ENCODE data around the gene BMP10.

BMP10 gene

DNA sequence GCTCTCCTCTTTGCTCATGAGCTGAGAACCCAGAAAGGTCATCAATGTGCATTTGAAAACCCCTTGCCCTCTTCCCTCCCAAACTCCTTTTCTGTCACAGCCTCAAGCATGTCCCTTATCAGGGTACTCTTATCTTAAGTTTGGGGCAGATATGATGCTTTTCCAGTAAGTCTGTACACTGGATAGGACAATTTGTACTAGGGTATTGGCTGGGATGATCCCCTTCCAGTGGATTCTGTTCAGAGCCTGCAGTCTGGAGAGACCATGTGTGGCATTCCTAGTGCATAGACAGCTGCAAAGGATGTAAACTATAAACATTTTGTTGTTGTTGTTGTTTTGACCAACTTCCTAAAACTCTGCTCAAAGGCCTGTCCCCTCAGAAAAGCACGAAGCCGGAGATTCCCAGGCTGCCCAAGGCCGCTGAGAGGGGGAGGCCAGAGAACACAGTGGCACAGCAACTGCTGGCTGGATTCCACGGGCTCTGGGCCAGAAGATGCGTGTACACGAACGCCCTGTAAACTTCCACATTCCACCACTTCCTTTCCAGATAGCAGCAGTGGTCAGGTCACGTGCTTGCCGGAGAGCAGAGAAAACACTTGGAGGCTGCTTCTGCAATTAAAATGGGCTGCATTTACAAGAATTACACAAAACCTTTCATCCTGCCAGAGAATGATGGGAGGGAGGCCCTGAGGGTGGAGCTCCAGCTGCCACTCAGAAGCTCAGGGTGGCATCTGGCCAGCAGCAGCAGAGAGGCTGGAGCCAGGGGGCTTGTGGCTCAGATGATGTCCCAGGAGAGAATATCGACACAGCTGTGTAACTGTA lies 42.1 kb downstream of the BMP10 start:
- Histone ChIP-seq H2AFZ (ENCODE audit: low read length) (no peak overlapping the region), H3K9ac (ENCODE audit: low read depth, low read length, poor library complexity, severe bottlenecking) (peak overlapping the region; percentile 70), H3K36me3 (ENCODE audit: insufficient read depth, low read length) (peaks cover 13% of the 10 kb centered on the region; the same call in 1 of the 2 replicates), H3K79me2 (ENCODE audit: insufficient read depth, low read length) (no peaks in the 10 kb centered on the region), H3K27me3 (ENCODE audit: insufficient read depth, low read length, poor library complexity, severe bottlenecking) (no peaks in the 10 kb centered on the region), H3F3A (ENCODE audit: low read depth) (peaks cover 6% of the 10 kb centered on the region; the same call in 1 of the 2 replicates), H3K4me1 (ENCODE audit: insufficient read depth, low read length, poor library complexity, severe bottlenecking) (peaks cover 63% of the 10 kb centered on the region), H3K9me3 (ENCODE audit: insufficient read depth, low read depth, low read length) (no peaks in the 10 kb centered on the region), H4K20me1 (ENCODE audit: insufficient read depth, low read length, poor library complexity, severe bottlenecking) (no peaks in the 10 kb centered on the region), H3K4me2 (ENCODE audit: low read depth, low read length, poor library complexity, severe bottlenecking) (peak overlapping the region; percentile 86), H3K9me2 (replicated peaks; ENCODE audit: low read depth, low read length) (no peaks in the 10 kb centered on the region), H3K4me3 (ENCODE audit: low read length, poor library complexity, severe bottlenecking) (peak overlapping the region; percentile 63)
- no peak for TF ChIP-seq EZH2phosphoT487 (IDR thresholded peaks at IDR 0.05; ENCODE audit: borderline replicate concordance)
- TF ChIP-seq, protein P1, sequence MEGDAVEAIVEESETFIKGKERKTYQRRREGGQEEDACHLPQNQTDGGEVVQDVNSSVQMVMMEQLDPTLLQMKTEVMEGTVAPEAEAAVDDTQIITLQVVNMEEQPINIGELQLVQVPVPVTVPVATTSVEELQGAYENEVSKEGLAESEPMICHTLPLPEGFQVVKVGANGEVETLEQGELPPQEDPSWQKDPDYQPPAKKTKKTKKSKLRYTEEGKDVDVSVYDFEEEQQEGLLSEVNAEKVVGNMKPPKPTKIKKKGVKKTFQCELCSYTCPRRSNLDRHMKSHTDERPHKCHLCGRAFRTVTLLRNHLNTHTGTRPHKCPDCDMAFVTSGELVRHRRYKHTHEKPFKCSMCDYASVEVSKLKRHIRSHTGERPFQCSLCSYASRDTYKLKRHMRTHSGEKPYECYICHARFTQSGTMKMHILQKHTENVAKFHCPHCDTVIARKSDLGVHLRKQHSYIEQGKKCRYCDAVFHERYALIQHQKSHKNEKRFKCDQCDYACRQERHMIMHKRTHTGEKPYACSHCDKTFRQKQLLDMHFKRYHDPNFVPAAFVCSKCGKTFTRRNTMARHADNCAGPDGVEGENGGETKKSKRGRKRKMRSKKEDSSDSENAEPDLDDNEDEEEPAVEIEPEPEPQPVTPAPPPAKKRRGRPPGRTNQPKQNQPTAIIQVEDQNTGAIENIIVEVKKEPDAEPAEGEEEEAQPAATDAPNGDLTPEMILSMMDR (conservative IDR thresholded peaks at IDR 0.05; ENCODE audit: low read length) = no peak

DNA sequence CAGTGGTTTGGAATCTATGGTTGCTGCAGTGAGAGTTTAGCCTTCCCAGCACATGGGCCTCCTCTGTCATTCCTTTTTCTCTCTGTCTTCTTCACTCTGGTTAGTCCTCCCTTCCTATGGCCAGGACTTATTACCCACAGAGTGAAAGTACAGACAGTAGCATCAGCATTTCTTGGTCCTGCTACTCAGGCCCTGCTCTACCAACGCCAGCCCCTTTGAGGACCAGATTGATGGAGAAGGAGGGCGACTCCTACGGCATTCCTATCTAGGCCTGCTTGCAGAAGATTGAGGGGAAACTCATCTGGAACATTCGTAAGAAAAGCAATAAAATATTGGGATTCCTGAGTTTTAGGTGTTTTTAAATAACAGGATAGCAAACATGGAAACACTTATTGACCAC lies 43.5 kb downstream of the BMP10 start:
- Histone ChIP-seq H3K9me2 (replicated peaks; ENCODE audit: low read depth, low read length) (no peaks in the 10 kb centered on the region), H3K9ac (ENCODE audit: low read depth, low read length, poor library complexity, severe bottlenecking) (no peak overlapping the region), H4K20me1 (ENCODE audit: insufficient read depth, low read length, poor library complexity, severe bottlenecking) (no peaks in the 10 kb centered on the region), H3K4me3 (ENCODE audit: low read length, poor library complexity, severe bottlenecking) (no peak overlapping the region), H3K9me3 (ENCODE audit: insufficient read depth, low read depth, low read length) (no peaks in the 10 kb centered on the region), H3F3A (ENCODE audit: low read depth) (peaks cover 6% of the 10 kb centered on the region; the same call in 1 of the 2 replicates), H3K4me2 (ENCODE audit: low read depth, low read length, poor library complexity, severe bottlenecking) (no peak overlapping the region), H3K79me2 (ENCODE audit: insufficient read depth, low read length) (no peaks in the 10 kb centered on the region), H3K4me1 (ENCODE audit: insufficient read depth, low read length, poor library complexity, severe bottlenecking) (peaks cover 52% of the 10 kb centered on the region), H3K27me3 (ENCODE audit: insufficient read depth, low read length, poor library complexity, severe bottlenecking) (no peaks in the 10 kb centered on the region), H2AFZ (ENCODE audit: low read length) (no peak overlapping the region), H3K36me3 (ENCODE audit: insufficient read depth, low read length) (peaks cover 26% of the 10 kb centered on the region; the same call in 1 of the 2 replicates)
- TF ChIP-seq EZH2phosphoT487 (IDR thresholded peaks at IDR 0.05; ENCODE audit: borderline replicate concordance) = no peak
- TF ChIP-seq, protein P1 (conservative IDR thresholded peaks at IDR 0.05; ENCODE audit: low read length) = no peak

DNA sequence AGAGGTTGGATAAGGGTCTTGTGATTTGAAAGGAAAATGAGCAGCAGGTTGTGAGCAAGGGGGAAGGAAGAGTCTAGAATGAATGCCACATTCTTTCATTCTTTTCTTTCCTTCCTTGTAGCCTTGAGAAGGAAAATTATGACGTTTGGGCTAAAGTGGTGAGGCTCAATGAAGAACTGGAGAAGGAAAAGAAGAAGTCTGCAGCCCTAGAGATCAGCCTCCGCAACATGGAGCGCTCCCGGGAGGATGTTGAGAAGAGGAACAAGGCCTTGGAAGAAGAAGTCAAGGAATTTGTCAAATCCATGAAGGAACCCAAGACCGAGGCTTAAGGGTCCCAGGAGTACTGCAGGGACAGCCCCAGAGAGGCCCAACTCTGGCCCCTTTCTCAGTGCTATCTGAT lies 45.3 kb downstream of the BMP10 start:
- H3K9me3 ChIP-seq (ENCODE audit: insufficient read depth, low read depth, low read length) = no peaks in the 10 kb centered on the region
- H3K27me3 ChIP-seq (ENCODE audit: insufficient read depth, low read length, poor library complexity, severe bottlenecking) = no peaks in the 10 kb centered on the region
- H3K4me1 ChIP-seq (ENCODE audit: insufficient read depth, low read length, poor library complexity, severe bottlenecking) = peaks cover 36% of the 10 kb centered on the region
- H3K9me2 ChIP-seq (replicated peaks; ENCODE audit: low read depth, low read length) = no peaks in the 10 kb centered on the region
- H3K4me2 ChIP-seq (ENCODE audit: low read depth, low read length, poor library complexity, severe bottlenecking) = no peak overlapping the region
- H2AFZ ChIP-seq (ENCODE audit: low read length) = no peak overlapping the region
- H3K36me3 ChIP-seq (ENCODE audit: insufficient read depth, low read length) = peaks cover 36% of the 10 kb centered on the region; the same call in 1 of the 2 replicates
- no peaks in the 10 kb centered on the region for H4K20me1 ChIP-seq (ENCODE audit: insufficient read depth, low read length, poor library complexity, severe bottlenecking)
- H3K79me2 ChIP-seq (ENCODE audit: insufficient read depth, low read length) = no peaks in the 10 kb centered on the region
- no peak overlapping the region for H3K4me3 ChIP-seq (ENCODE audit: low read length, poor library complexity, severe bottlenecking)
- peaks cover 6% of the 10 kb centered on the region; the same call in 1 of the 2 replicates for H3F3A ChIP-seq (ENCODE audit: low read depth)
- TF ChIP-seq, protein P1 (conservative IDR thresholded peaks at IDR 0.05; ENCODE audit: low read length) = no peak
- TF ChIP-seq EZH2phosphoT487 (IDR thresholded peaks at IDR 0.05; ENCODE audit: borderline replicate concordance) = no peak
- H3K9ac ChIP-seq (ENCODE audit: low read depth, low read length, poor library complexity, severe bottlenecking) = no peak overlapping the region
